ENCODE measurements around the gene CCR3. TPM values are rescaled to one million over a fixed set of nuclear protein-coding genes. Genes with fewer than 3 reads are reported as not detected.

CCR3 gene
- total RNA-seq, 1 experiment from 2014 or later: not detected

GRCh38 chr3:46215810-46216414 is 26.3 kb upstream of the CCR3 start:
- no peak overlapping the region for H3K4me3 ChIP-seq (ENCODE audit: low read depth, low read length, poor library complexity, severe bottlenecking)
- no peaks in the 10 kb centered on the region for H3K4me1 ChIP-seq (ENCODE audit: insufficient read depth, low read length, poor library complexity, severe bottlenecking)
- no peaks in the 10 kb centered on the region for H3K9me3 ChIP-seq (ENCODE audit: low read depth, low read length, poor library complexity, severe bottlenecking)
- no peak for TF ChIP-seq EZH2 (IDR thresholded peaks at IDR 0.05; ENCODE audit: borderline replicate concordance, low read depth, low read length, poor library complexity, severe bottlenecking)
- TF ChIP-seq CTCF (conservative IDR thresholded peaks at IDR 0.05; ENCODE audit: low read depth, low read length): no peak
- ChIA-PET CTCF (no interaction called here), POLR2A (ENCODE audit: low non-redundant PET) (no interaction called here)
- DNase-seq (ENCODE audit: low spot score): no peak
- H3K36me3 ChIP-seq (ENCODE audit: insufficient read depth, low read length, poor library complexity, severe bottlenecking): no peaks in the 10 kb centered on the region
- no TSS peak for BruUV-seq (replicated peaks)
- intact Hi-C loops (cut with micrococcal nuclease; ENCODE audit: unreplicated experiment): loop anchor here (10.0 kb wide), 1 partner anchor 159 kb away; the partner anchor contains the start of gene CCR5
- H3K27ac ChIP-seq (ENCODE audit: low read depth, low read length, poor library complexity, severe bottlenecking): no peak overlapping the region
- no peaks in the 10 kb centered on the region for H3K27me3 ChIP-seq (replicated peaks; ENCODE audit: insufficient read depth, low read depth, low read length, poor library complexity)

GRCh38 chr3:46218196-46218709 is 24.0 kb upstream of the CCR3 start:
- Histone ChIP-seq H3K27ac (ENCODE audit: low read depth, low read length, poor library complexity, severe bottlenecking) (no peak overlapping the region), H3K36me3 (ENCODE audit: insufficient read depth, low read length, poor library complexity, severe bottlenecking) (no peaks in the 10 kb centered on the region), H3K9me3 (ENCODE audit: low read depth, low read length, poor library complexity, severe bottlenecking) (no peaks in the 10 kb centered on the region), H3K27me3 (replicated peaks; ENCODE audit: insufficient read depth, low read depth, low read length, poor library complexity) (no peaks in the 10 kb centered on the region), H3K4me3 (ENCODE audit: low read depth, low read length, poor library complexity, severe bottlenecking) (no peak overlapping the region), H3K4me1 (ENCODE audit: insufficient read depth, low read length, poor library complexity, severe bottlenecking) (no peaks in the 10 kb centered on the region)
- BruUV-seq (replicated peaks): no TSS peak
- no peak for TF ChIP-seq CTCF (conservative IDR thresholded peaks at IDR 0.05; ENCODE audit: low read depth, low read length)
- TF ChIP-seq EZH2 (IDR thresholded peaks at IDR 0.05; ENCODE audit: borderline replicate concordance, low read depth, low read length, poor library complexity, severe bottlenecking): no peak
- DNase-seq (ENCODE audit: low spot score): no peak
- CTCF ChIA-PET: no interaction called here
- POLR2A ChIA-PET (ENCODE audit: low non-redundant PET): no interaction called here
- intact Hi-C loops (cut with micrococcal nuclease; ENCODE audit: unreplicated experiment): loop anchor here (10.0 kb wide), 1 partner anchor 157 kb away; the partner anchor contains the start of gene CCR5

DNA sequence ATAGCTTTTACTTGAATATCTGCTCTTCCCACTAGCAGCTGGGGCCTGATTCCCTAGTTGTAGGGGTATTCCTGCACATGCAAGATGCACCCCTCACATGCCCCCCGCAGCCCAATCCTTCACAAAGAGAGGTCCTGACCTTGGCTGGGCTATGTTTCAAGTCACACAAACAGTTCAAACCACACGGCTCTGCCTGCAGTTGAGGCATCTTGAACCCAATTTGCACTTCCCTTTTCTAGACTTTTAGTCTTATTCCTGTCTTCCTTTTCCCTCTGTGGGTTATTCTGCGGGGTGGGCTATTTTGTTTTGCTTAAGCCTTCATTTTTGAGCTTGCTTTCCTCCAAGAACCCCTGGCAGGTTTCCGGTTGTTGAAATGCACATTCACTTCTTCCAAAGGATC is 20.9 kb upstream of the CCR3 start:
- Histone ChIP-seq H3K4me1 (ENCODE audit: insufficient read depth, low read length, poor library complexity, severe bottlenecking) (no peaks in the 10 kb centered on the region), H3K4me3 (ENCODE audit: low read depth, low read length, poor library complexity, severe bottlenecking) (no peak overlapping the region), H3K9me3 (ENCODE audit: low read depth, low read length, poor library complexity, severe bottlenecking) (no peaks in the 10 kb centered on the region), H3K27ac (ENCODE audit: low read depth, low read length, poor library complexity, severe bottlenecking) (no peak overlapping the region), H3K36me3 (ENCODE audit: insufficient read depth, low read length, poor library complexity, severe bottlenecking) (no peaks in the 10 kb centered on the region), H3K27me3 (replicated peaks; ENCODE audit: insufficient read depth, low read depth, low read length, poor library complexity) (no peaks in the 10 kb centered on the region)
- ChIA-PET CTCF (no interaction called here), POLR2A (ENCODE audit: low non-redundant PET) (no interaction called here)
- no TSS peak for BruUV-seq (replicated peaks)
- intact Hi-C loops (cut with micrococcal nuclease; ENCODE audit: unreplicated experiment): no loop called here
- no peak for DNase-seq (ENCODE audit: low spot score)
- TF ChIP-seq CTCF (conservative IDR thresholded peaks at IDR 0.05; ENCODE audit: low read depth, low read length) (no peak), EZH2 (IDR thresholded peaks at IDR 0.05; ENCODE audit: borderline replicate concordance, low read depth, low read length, poor library complexity, severe bottlenecking) (no peak)

All from A673 (cell line).